ELF-1 (cell line): Measurements from ENCODE around the gene ATP2B1.
"Not testable (repeated sequence)": the region's sequence is repeated elsewhere in the genome, so short reads cannot be mapped to it uniquely, and the experiment has no call there.

ENCODE experiments used
- DNase-seq: peaks from one replicate; pipeline ENCODE4 v3.0.0-alpha.2; 2016; ENCODE audit warnings: low read depth, low spot score

The ATP2B1 gene

GRCh38 chr12:89717759-89718523 is 9.3 kb upstream of the ATP2B1 start:
- no peak for DNase-seq

- DNase-seq: no peak
Observed at GRCh38 chr12:89712706-89713105, 4.1 kb upstream of the ATP2B1 start.

- no peak for DNase-seq
Observed at GRCh38 chr12:89710873-89711750, 2.5 kb upstream of the ATP2B1 start.

GRCh38 chr12:89709995-89710872 is 1.6 kb upstream of the ATP2B1 start:
- DNase-seq: no peak

- peak; percentile 100 for DNase-seq
Observed at GRCh38 chr12:89709157-89709994, 738 bp upstream of the ATP2B1 start.

GRCh38 chr12:89707703-89708564 is 704 bp downstream of the ATP2B1 start:
- DNase-seq: peak; percentile 62

GRCh38 chr12:89706986-89707702 is 1.5 kb downstream of the ATP2B1 start:
- DNase-seq: peak; percentile 16

GRCh38 chr12:89706551-89706950 is 2.1 kb downstream of the ATP2B1 start:
- no peak for DNase-seq

- DNase-seq: no peak
Observed at GRCh38 chr12:89704457-89704856, 4.2 kb downstream of the ATP2B1 start.

GRCh38 chr12:89703768-89704167 is 4.9 kb downstream of the ATP2B1 start:
- no peak for DNase-seq

GRCh38 chr12:89702503-89702902 is 6.1 kb downstream of the ATP2B1 start:
- no peak for DNase-seq

- DNase-seq: no peak
Observed at GRCh38 chr12:89701606-89702206, 6.9 kb downstream of the ATP2B1 start.

GRCh38 chr12:89700191-89700810 is 8.3 kb downstream of the ATP2B1 start:
- DNase-seq: no peak

- no peak for DNase-seq
Observed at GRCh38 chr12:89698607-89699006, 10.0 kb downstream of the ATP2B1 start.

- DNase-seq: not testable (repeated sequence)
Observed at GRCh38 chr12:89697728-89698127, 10.9 kb downstream of the ATP2B1 start.

GRCh38 chr12:89697296-89697695 is 11.3 kb downstream of the ATP2B1 start:
- DNase-seq: no peak

- no peak for DNase-seq
Observed at GRCh38 chr12:89695830-89696229, 12.8 kb downstream of the ATP2B1 start.

GRCh38 chr12:89695100-89695499 is 13.5 kb downstream of the ATP2B1 start:
- no peak for DNase-seq
